HG02678 (cell line): ENCODE data around the gene ANAPC5.
A peak's percentile ranks its signal among the peaks of the same experiment; 100 is the strongest.
"Not testable (repeated sequence)": the region's sequence is repeated elsewhere in the genome, so short reads cannot be mapped to it uniquely, and the experiment has no call there.

Experiments used
- ATAC-seq: cut with Tn5 transposase; IDR thresholded peaks from one replicate; pipeline ENCODE4 v1.9.1; 2021; ENCODE audit warnings: mild to moderate bottlenecking, moderate library complexity; ENCODE audit not compliant: unreplicated experiment

ANAPC5 gene

DNA sequence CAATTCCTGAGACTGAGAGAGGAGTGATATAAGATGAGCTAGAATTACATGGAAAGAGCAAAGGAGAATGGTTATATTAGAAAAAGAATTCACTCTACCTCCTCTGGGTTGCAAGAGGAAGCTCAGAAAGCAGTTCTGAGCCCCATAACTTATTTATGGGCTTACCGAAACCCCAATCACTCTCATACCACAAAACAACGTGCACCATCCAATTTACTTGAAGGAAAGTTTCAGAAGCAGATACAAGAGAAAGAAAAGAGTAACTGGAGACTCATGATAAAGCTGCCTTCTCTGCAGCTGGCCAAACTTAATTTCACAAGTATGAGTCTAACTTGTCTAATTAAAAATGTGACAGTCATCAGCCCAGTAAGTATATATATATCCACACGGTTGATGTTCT lies 28.3 kb downstream of the ANAPC5 start:
- no peak for ATAC-seq

DNA sequence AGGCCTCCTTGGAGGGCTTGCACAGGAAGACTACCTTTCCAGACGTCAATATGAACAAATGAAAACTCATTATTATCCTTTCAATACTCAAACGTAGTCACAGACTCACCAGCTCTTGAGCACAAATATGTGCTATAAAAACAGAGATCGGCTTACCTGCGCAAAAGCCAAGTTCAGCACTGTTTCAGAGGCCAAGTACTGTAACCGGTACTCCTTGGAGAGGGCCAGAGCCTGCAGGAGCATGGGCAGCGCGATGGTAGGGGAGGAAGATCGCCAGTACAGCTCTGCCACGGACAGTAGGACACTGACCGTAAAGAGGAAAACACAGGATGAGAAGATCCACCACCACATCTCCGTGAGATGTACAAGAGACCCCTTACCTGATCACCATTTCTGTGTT lies 34.1 kb downstream of the ANAPC5 start:
- ATAC-seq: no peak

DNA sequence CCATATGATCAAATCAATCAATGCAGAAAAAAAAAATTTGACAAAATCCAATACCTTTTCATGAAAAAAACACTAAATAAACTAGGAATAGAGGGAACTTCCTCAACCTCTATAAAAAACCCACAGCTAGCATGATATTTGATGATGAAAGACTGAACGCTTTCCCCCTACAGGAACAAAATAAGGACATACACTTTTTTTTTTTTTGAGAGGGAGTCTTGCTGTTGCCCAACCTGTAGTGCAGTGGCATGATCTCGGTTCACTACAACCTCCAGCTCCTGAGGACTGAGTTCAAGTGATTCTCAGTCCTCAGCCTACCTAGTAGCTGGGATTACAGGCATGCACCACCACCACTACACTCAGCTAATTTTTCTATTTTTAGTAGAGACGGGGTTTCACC lies 37.8 kb downstream of the ANAPC5 start:
- ATAC-seq: no peak

DNA sequence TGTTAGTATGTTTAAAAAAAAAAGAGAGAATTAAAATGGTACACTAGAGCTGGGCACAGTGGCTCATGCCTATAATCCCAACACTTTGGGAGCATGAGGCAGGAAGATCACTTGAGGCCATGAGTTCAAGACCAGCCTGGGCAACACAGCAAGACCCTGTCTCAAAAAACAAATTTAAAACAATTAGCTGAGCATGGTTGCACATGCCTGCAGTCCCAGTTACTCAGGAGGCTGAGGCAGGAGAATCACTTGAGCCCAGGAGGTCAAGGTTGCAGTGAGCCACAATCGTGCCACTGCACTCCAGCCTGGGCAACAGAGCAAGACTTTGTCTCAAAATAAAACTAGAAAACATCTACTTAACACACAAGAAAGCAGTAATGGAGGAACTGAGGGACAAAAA lies 42.0 kb downstream of the ANAPC5 start:
- ATAC-seq: not testable (repeated sequence)

DNA sequence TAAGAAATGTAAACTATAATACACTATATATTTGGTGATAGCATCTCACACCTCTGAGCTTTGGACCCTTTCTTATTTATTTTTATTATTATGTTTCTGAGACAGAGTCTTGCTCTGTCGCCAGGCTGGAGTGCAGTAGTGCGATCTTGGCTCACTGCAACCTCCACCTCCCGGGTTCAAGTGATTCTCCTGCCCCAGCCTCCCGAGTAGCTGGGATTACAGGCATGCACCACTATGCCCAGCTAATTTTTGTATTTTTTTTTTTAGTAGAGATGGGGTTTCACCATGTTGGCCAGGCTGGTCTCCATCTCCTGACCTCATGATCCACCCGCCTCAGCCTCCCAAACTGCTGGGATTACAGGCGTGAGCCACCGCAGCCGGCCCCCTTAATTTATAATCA lies 44.8 kb downstream of the ANAPC5 start:
- ATAC-seq: not testable (repeated sequence)

DNA sequence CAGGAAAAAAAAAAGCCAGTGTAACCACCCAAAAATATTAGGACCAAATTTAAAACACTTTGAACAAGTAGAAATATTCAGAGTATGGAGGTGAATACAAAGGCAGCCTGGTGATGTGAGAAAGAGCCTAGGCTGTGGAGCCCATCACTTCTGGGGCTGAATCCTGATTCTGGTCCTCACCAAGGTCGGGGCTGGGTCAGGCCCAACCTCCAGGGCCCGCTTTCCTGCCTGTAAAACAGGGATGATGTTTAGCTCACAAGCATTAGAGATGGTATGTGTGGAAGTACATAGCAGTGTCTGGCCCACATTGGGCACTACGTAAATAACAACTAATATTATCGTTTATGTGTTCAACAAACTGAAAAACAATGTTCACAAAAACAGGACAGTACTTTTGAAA lies 47.9 kb downstream of the ANAPC5 start:
- ATAC-seq: no peak

DNA sequence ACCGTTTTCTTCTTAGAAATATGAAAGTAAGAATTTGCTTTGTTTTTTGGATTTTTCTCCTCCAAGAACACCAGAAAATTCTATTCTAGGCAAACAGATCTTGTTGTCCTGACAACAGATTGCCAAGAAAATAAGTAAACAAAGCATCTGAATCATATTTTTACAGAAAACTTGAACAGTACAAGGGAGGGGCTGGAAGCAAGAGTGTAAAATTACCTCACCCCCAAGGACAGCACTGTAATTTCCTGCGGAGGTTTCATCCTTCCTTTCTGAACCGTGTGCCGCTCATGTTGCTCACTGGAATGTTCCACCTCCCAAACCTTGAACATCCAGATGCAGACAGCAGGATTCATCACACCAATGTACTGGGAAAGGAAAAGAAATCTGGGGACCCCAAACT lies 50.3 kb downstream of the ANAPC5 start:
- no peak for ATAC-seq

DNA sequence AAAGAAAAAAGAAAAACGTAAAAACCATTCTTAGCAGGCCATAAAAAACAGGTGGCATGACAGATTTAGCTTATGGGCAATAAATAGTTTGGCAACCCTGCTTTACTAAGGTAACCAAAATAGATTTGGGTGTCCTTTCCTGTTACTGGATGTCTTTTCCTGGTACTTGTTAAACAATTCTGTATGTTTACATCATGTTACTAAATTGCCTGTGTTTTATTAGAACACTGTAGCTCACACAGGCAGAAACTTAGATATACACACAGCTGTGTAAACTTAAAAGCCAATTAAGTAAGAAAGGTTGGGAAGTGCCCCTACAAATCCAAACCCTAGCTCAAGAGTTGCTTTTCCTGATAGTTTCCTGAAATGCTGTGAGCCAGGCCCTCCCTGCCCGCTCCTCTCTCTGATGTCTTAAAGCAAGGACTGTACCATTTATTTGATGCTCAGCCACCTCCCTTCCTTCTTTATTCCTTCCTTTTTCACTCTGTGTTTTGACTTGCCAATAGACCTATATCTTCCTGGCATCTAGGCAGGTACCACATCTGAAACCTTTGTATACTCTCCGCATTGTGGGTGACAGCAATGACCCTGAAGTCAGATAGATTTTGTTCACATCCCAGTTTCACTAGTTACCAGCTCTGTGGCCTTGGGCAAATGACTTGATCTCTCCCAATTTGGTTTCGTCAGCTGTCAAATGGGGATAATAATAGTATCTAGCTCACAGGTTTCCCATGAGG lies 52.0 kb downstream of the ANAPC5 start:
- ATAC-seq: no peak

DNA sequence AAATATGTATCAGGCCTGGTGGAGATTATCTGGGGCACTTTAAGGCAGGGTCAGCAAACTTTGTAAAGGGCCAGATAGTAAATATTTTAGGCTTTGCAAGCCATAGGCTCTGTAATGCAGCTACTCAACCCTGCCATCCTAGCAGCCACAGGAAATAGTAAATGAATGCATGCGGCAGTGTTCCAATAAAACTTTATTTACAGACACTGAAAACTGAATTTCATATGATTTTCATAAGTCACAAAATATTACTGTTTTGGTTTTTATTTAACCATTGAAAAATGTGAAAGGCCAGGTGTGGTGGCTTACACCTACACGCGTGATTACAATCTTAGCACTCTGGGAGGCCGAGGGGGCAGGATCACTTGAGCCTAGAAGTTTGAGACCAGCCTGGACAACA lies 52.5 kb downstream of the ANAPC5 start:
- no peak for ATAC-seq

DNA sequence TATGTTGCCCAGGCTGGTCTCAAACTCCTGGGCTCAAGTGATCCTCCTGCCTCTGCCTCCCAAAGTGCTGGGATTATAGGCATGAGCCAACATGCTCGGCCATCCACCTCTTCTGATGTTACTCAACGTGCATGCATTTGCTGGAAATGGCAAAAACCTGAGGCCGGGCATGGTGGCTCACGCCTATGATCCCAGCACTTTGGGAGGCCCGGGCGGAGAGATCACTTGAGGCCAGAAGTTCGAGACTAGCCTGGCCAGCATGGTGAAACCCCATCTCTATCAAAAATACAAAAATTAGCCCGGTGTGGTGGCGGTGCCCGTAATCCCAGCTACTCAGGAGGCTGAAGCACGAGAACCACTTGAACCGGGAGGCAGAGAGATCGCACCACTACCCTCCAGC lies 53.8 kb downstream of the ANAPC5 start:
- ATAC-seq: not testable (repeated sequence)

DNA sequence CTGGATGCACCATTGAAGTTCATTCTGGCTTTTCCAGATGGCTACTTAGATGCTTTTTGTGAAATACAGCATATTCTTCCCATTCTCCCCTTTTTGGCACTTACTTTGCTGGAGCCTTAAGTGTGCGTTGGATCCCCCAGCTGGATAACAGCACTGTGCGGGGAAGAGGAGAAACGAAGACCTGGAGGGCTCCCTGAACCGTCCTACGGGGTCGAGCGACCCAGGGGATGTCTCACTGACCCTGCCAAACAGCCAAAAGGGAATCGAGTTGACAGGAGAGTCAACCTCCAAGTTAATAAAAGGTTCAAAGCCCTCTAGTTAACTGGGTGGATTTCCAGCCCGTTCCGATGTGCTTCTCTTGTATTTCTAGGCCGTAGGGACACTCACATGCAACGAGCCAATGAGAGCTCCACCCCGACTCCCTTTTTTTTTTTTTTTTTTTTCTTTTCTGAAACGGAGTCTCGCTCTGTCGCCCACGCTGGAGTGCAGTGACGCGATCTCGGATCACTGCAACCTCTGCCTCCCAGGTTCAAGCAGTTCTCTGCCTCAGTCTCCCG lies 54.7 kb downstream of the ANAPC5 start:
- ATAC-seq: no peak

DNA sequence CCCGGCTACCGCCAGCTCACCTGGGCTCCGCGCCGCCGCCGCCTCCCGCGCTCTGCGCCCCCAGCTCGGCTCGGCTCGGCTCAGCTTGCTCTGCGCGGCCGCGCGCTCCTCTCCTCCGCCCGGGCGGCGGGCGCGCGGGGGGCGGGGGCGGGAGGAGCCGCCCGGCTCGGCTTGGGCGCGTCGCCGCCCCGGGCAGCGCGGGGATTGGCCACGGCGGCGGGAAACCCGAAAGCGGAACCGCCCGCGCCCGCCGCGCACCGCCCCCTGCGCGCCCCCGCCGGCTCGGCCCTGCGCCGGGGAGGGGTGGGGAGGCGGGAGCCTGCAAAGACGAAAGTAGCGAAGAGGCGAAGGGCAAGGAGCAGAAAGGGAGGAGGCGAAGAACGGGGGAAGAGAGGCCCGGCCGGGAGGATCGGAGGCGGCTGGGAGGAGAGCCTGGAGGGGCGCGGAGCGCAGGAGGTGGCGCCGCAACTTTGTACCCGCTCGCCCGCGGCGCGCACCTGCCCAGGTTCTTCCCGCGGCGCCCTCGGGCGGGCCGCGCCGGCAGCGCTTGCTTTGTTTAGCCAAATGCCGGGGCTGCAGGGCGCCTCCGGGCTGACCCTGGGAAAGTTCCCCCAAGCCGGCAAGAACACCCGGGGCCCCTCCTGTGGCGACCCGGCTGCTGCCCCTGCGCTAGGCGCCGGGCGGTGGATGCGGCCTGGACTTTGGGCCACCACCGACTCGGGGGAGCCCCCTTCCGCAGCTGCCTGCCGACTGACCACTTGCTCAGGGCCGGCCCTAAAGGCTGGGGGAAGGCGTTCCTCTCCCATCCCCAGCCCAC lies 55.4 kb downstream of the ANAPC5 start, which contains the start of gene CAMKK2:
Gene CAMKK2 (minus strand): TSS at position 92 of the 817 bp plus-strand sequence. CDS start 22,183 bp downstream, outside the sequence.
- ATAC-seq: peak; percentile 80

DNA sequence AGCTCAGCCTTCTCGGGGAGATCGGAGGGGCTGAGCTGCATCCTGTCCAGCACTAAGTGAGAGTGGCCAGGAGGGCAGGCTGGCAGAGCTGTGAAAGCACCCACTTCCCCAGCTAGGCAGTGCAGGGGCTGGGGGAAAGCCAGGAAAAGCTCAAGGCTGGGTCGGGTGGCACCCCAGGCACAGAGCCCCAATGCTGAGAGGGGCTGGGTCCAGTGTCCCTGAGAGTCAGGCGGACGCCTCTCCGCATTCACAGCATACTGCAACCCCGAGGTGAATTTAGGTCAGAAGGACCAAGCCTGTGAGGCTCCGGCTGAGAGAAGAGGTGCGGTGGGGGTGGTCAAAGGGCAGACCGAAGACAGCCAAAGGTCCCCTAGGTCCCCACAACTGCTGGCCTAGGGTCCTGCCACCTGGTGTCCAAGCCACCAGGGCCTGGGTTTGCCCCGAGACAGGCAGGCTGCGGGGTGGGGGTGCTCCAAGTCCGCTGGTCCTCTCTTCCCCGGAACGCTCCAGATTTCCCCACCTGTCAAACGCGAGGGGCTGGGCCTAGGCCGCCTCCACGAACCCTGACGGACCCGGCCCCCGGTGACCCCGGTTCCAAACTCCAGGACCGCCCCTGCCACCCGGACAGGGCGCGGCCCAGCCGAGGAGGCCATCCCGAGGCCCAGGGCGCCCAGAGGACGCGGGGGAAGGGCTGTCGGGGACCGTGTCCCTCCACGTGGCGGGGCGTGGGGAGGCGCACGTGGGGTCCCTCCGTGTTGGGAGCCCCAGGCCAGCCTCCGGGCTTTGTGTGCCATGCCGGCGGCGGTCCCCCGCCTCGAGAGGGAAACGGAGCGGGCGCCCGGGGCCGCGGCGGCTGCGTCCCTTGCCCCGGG lies 56.2 kb downstream of the ANAPC5 start:
- no peak for ATAC-seq

DNA sequence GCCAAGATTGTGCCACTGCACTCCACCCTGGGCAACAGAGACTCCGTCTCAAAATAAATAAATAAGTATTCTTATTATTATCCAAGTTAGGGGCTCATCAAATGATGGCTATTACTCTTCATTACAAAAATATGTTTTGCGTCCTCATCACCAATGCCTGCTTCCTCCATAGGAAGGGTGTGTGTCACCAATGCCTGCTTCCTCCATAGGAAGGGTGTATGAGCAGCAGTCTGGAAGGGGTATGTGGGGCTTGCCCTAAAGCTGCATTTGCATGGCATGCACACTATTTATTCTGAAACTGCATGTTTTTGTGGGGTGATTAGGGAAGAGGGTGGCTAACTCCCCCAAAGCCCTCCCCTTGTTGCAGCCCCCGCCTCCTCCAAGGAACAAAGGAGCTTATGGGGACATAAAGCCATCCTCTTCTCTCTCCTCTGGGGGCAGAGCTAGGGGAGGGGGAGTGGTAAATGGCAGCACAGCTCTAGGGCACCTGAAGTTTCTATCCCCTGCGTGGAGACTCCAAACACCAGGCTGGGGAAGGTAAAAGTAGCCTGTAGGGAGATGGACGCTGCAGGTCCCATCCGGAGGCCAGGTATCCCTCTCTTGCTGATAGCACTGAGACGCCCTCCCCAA lies 57.0 kb downstream of the ANAPC5 start:
- ATAC-seq: no peak

DNA sequence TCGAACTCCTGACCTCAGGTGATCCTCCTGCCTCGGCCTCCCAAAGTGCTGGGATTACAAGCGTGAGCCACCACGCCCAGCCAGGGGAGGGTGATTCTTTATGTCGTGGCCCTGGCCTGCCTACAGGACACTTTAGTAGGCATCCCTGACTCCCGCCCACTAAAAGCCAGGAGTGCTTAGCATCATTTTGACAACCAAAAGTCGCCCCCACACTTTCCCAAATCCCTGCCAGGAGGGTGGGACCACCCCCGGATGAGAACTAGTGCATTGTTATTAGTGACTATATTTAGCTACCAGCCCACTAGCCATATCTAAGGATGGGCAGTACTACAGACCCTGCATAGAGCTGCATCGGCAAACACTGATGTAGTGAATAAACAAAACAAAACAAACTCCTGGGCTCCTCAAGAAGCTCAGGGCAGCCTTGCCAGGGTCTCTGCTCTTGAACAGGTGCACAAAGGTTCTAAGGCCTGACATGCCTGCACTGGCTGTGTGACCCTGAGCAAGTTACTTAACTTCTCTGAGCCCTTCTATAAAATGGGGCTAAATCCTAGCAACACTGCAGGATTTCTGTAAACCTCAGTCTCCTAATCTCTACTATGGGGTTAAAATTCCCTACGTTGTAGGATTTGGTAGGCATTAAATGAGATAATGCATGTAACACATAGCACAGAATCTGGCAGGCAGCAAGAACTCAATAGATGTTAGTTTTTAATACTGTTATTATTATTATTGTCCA lies 57.9 kb downstream of the ANAPC5 start:
- ATAC-seq: no peak

DNA sequence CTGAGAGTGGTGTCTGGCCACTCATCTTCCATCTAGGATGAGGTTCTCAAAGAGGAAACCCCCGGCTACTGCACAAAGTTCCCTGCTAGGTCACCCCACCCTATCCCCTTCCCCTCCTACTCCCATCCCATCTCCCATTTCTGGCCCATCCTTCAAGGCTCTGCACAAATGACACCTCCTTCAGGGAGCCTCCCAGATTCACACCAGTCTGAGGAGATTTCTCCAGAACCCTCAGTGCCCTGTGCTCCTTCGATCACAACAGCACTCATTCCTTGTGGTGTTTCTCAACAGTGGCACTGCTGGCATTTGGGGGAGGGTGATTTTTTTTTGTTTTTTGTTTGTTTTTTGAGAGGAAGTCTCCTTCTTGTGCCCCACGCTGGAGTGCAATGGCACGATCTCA lies 58.6 kb downstream of the ANAPC5 start:
- no peak for ATAC-seq

DNA sequence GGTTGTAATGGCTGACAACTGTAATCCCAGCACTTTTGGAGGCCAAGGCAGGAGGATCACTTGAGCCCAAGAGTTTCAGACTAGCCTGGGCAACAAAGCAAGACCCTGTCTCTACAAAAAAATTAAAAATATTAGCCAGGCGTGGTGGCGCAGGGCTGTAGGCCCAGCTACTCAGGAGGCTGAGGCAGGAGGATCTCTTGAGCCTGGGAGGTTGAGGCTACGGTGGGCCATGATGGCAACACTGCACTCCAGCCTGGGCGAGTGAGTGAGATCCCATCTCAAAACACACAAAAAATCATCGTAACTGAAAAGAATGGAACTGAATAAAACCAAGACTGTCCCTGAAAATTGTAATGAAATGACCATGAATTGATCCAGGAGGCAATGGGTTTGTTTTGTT lies 61.8 kb downstream of the ANAPC5 start:
- no peak for ATAC-seq

DNA sequence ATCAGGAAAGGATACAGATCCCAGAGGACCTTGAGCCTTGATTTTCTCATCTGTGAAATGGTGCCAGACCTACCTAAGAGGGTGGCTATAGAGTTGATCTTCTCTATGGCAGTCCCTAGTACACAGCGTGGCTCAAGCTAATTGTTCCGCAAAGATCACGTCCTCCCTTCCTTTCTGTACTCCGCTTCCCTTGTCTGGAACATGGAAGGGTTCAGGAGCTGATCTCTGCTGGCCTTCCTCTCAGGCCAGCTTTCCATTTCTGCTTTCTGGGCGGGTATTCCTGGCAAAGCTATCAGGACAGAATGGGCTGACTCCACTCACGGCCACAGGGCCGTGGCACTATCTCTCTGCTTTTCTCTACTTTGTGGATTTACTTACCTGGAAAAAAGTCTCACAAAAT lies 62.2 kb downstream of the ANAPC5 start:
- no peak for ATAC-seq

DNA sequence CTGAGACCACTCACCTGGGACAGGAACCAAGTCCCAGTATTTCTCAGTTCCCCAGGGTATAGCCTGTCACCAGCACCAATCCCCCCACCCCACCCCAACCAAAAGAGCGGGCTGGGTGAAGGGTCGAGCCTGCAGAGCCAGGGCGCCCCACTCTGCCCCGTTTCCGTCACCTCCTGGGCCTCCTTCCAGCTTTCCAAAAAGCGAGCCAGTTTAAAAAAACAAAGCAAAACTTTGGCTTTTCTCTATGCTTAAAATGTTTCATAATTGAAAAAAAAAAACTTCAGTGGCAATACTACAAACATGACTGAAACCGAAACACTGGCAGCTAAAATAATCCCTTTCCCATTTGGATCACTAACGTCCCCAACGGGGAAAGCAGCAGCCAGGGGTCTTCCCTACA lies 63.2 kb downstream of the ANAPC5 start:
- no peak for ATAC-seq
